Peyer's patch (tissue), 4 donors: Measurements from ENCODE around the gene FOXD4L1. TPM values are rescaled to one million over a fixed set of nuclear protein-coding genes. Genes with fewer than 3 reads are reported as not detected.
"Not testable (repeated sequence)": the region's sequence is repeated elsewhere in the genome, so short reads cannot be mapped to it uniquely, and the experiment has no call there.

Source experiments
- DNase-seq, 3 donors: peaks; one replicate each; pipeline ENCODE4 v3.0.0-alpha.2; 2017 to 2019
- H3K27ac ChIP-seq, 4 donors: fragments of 200-600 bp; sonication (generic); one replicate each; pipeline ENCODE4 v1.5.1; 2016 to 2019
- H3K27me3 ChIP-seq, 2 donors: fragments of 200-600 bp; sonication (generic); one replicate each; pipeline ENCODE4 v1.5.1; 2019
- H3K36me3 ChIP-seq, 3 donors: fragments of 200-600 bp; sonication (generic); one replicate each; pipeline ENCODE4 v1.5.1; 2016 to 2019
- H3K4me1 ChIP-seq, 4 donors: fragments of 200-600 bp; sonication (generic); one replicate each; pipeline ENCODE4 v1.5.1; 2016 to 2019
- H3K4me3 ChIP-seq, 4 donors: fragments of 200-600 bp; sonication (generic); 1 replicate in 3 of 4; 2 replicates in 1 of 4; pipeline ENCODE4 v1.5.1; 2016 to 2019; ENCODE audit warnings: mild to moderate bottlenecking in 1 of 4
- H3K9me3 ChIP-seq, 4 donors: fragments of 200-600 bp; sonication (generic); one replicate each; pipeline ENCODE4 v1.5.1; 2016 to 2019; ENCODE audit warnings: mild to moderate bottlenecking in 1 of 4
- total RNA-seq, 4 donors: library from RNA; depleted of rRNA; stranded (reverse); fragments of >200 nt; gene quantifications; one replicate each; pipeline ENCODE4 v1.1.0, GENCODE V29; 2016

FOXD4L1 gene
- total RNA-seq, 4 donors from 2014 or later: 0.40 TPM; not detected in 3

DNA sequence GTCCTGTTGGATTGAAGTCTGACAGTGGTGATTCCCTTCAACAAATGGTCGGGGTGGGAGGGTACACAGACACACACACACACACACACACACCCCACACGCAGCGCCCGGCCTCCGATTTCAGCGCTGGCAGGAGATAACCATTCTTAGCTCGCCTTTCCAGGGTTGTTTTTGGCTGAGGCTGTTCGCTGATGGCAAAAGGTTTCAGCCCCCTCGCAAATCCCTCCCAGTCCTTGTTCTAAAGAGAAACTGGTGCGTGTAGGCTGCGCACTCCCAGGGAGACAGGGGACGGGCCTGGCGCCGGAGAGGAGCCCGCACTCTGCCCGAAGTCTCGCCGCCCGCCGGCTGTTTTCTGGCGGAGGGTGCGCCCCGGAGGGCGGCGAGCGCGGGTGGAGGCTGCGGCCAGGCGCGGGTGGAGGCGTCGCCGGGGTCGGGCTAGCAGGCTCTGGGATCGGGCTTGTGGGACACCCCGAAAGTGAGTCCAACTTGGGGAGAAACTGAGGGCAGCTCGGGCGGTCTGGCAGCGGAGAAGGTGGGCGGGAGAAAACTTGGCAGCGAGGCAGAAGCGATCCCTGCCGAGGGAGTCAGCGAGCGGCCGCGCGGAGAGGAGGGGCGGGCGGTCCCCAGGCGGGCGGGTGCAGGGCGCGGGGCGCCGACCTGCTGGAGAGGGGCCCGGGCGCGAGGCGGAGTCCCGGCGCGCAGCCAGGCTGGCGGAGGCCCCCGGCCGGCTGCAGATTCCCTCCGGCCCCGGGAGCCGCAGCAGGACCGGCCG is 42.9 kb downstream of the FOXD4L1 start:
- not testable (repeated sequence) for H3K4me1 ChIP-seq, H3K9me3 ChIP-seq, H3K27me3 ChIP-seq, H3K36me3 ChIP-seq
- DNase-seq: peak in 2 of 3 donors; percentile 47 to 58
- peak overlapping the region; percentile 44 to 64 (median 54) for H3K4me3 ChIP-seq
- peak overlapping the region; percentile 50 to 77 (median 66) for H3K27ac ChIP-seq

DNA sequence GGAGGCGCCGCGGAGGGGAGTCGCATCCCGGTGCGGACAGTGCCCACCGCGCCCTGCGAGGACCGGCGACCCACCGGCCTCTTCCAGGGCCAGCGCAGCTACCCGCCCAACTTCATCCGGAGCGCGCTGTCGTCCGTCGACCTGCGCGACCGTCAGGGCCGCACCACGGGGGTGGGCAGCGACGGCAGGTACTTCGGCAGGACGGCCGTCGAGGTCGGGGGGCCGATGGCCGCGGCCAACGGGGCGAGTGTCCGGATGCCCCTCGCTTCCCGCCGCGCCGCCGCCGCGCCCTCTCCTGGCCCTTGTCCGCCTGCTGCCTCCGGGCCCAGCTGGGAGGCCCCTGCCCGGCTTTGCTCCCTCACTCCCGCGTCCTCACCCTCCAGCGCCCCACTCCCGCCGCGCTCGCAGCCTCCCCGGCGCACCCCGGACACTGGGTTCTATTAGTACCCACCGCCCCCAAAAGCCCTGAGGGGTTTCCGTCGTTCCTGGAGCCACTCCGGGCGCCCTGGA is 43.6 kb downstream of the FOXD4L1 start:
- Histone ChIP-seq H3K4me3 (peak overlapping the region; percentile 44 to 64 (median 54)), H3K27ac (peak overlapping the region in 3 of 4 donors; percentile 58 to 77 (median 74))
- H3K4me1 ChIP-seq, H3K36me3 ChIP-seq, H3K27me3 ChIP-seq, DNase-seq, H3K9me3 ChIP-seq: not testable (repeated sequence)

DNA sequence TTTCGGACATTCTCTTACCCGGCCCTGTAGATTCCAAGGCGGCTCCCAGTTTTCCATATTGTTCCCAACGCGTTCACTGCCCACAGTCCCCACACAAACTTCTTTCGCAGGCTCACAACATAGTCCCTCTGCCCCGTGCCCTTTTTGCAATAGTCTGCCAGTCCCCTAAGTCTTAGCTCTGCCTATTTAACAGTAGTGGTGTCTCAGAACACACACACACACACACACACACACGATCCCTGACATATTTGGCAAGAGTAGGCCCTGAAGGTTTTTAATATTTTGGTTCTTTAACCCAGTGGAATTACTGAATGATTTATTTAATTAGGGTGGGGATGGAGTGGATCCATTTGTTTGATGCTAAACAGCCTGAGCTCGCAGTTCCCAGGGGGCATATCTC is 44.1 kb downstream of the FOXD4L1 start:
- H3K4me1 ChIP-seq, H3K27ac ChIP-seq, H3K9me3 ChIP-seq, H3K36me3 ChIP-seq, DNase-seq, H3K27me3 ChIP-seq: not testable (repeated sequence)
- peak overlapping the region in 2 of 4 donors; percentile 44 to 59 for H3K4me3 ChIP-seq

Other genes with a start within 250 kb of the FOXD4L1 start
- gene PAX8, start 219.7 kb upstream of the FOXD4L1 start, total RNA-seq: 10 to 100 TPM in 3 of 4 donors, 1 to 10 TPM in 1; 3.3 to 22.1 (median 14.2) TPM
- 10 to 100 TPM; 18.2 to 41.3 (median 31.8) TPM for gene ZNG1B, start 61.0 kb upstream of the FOXD4L1 start, total RNA-seq
- 10 to 100 TPM in 3 of 4 donors, 1 to 10 TPM in 1; 6.7 to 26.5 (median 14.3) TPM for gene RABL2A, start 128.6 kb downstream of the FOXD4L1 start, total RNA-seq